B cell (primary cell): ENCODE results near the gene CTBP2. TPM values are rescaled to one million over a fixed set of nuclear protein-coding genes. Genes with fewer than 3 reads are reported as not detected.

Experiments
- ATAC-seq: fragments of 200-7000 bp; cut with Tn5 transposase; one replicate; pipeline ENCODE4 v1.10.0; 2021; ENCODE audit warnings: low read depth, mild to moderate bottlenecking, moderate number of reproducible peaks, moderate library complexity
- CTCF ChIA-PET: fragments of 350-600 bp; sonication (Branson Sonifier 250); formaldehyde crosslinking; loops from one replicate; lab custom pipeline; 2021; ENCODE audit warnings: antibody characterized with exemption, inconsistent platforms; lab: Charles Lee
- POLR2A ChIA-PET: fragments of 350-600 bp; sonication (Branson Sonifier 250); formaldehyde crosslinking; loops from one replicate; lab custom pipeline; 2021; ENCODE audit warnings: antibody characterized with exemption; lab: Charles Lee
- DNase-seq: peaks from one replicate; pipeline ENCODE4 v3.0.0; 2013
- H2AFZ ChIP-seq: 2 replicates; pipeline ENCODE4 v1.6.1; 2012; ENCODE audit warnings: mild to moderate bottlenecking, low read depth, low read length; ENCODE audit not compliant: insufficient read depth, poor library complexity, severe bottlenecking
- H3K27ac ChIP-seq, 2 donors: 1 replicate in 1 of 2; 2 replicates in 1 of 2; pipeline ENCODE4 v1.5.1; 2012 to 2013; ENCODE audit warnings: low read length in 2 of 2, mild to moderate bottlenecking in 2 of 2, moderate library complexity in 1 of 2
- H3K27me3 ChIP-seq, 4 experiments: fragments of 200-600 bp in 1 of 4; sonication (generic) in 1 of 4; replicated peaks in 1 of 4; 1 replicate in 2 of 4; 2 replicates in 2 of 4; pipeline versions ENCODE4 v1.6.1 to v1.7.0; 2013 to 2016; ENCODE audit warnings: low read length in 3 of 4, mild to moderate bottlenecking in 2 of 4, mixed read lengths in 1 of 4, moderate library complexity in 1 of 4; ENCODE audit not compliant: insufficient read depth in 4 of 4, control insufficient read depth in 3 of 4; ENCODE audit errors: control extremely low read depth in 1 of 4
- H3K36me3 ChIP-seq, 2 experiments: replicated peaks in 1 of 2; 1 replicate in 1 of 2; 2 replicates in 1 of 2; pipeline versions ENCODE4 v1.6.1 to v1.7.1; 2013; ENCODE audit warnings: low read length in 1 of 2; ENCODE audit not compliant: insufficient read depth in 2 of 2, control insufficient read depth in 1 of 2; ENCODE audit errors: control extremely low read depth in 1 of 2, extremely low read depth in 1 of 2
- H3K4me1 ChIP-seq, 2 donors: fragments of 200-600 bp in 1 of 2; sonication (generic) in 1 of 2; 1 replicate in 1 of 2; 2 replicates in 1 of 2; pipeline versions ENCODE4 v1.5.1 to v1.6.1; 2013 to 2017; ENCODE audit warnings: low read length in 2 of 2; ENCODE audit not compliant: control insufficient read depth in 2 of 2, insufficient read depth in 2 of 2
- H3K4me2 ChIP-seq: replicated peaks from 2 replicates; pipeline ENCODE3; 2012; ENCODE audit warnings: mild to moderate bottlenecking, low read depth, low read length; ENCODE audit not compliant: poor library complexity, severe bottlenecking
- H3K4me3 ChIP-seq, 5 experiments: fragments of 200-600 bp in 1 of 5; sonication (generic) in 1 of 5; 1 replicate in 3 of 5; 2 replicates in 2 of 5; pipeline versions ENCODE4 v1.5.1 to v1.7.0; 2011 to 2016; ENCODE audit warnings: low read length in 4 of 5, mild to moderate bottlenecking in 4 of 5, low read depth in 2 of 5, control low read depth in 1 of 5, moderate library complexity in 1 of 5; ENCODE audit not compliant: insufficient read depth in 1 of 5; ENCODE audit errors: control extremely low read depth in 1 of 5, extremely low read depth in 1 of 5
- H3K79me2 ChIP-seq: fragments of 200-600 bp; sonication (generic); one replicate; pipeline ENCODE4 v1.6.0; 2016; ENCODE audit warnings: low read length; ENCODE audit not compliant: control insufficient read depth, insufficient read depth
- H3K9ac ChIP-seq: fragments of 200-600 bp; sonication (generic); 2 replicates; pipeline ENCODE4 v1.6.1; 2017; ENCODE audit warnings: mild to moderate bottlenecking, low read length, moderate library complexity
- H3K9me3 ChIP-seq, 3 donors: one replicate each; pipeline versions ENCODE4 v1.6.1 to v1.7.1; 2013; ENCODE audit warnings: low read length in 2 of 3; ENCODE audit not compliant: control insufficient read depth in 2 of 3, insufficient read depth in 1 of 3; ENCODE audit errors: control extremely low read depth in 1 of 3
- H4K20me1 ChIP-seq: 2 replicates; pipeline ENCODE4 v1.6.0; 2012; ENCODE audit warnings: mild to moderate bottlenecking, low read length; ENCODE audit not compliant: insufficient read depth, control insufficient read depth, poor library complexity, severe bottlenecking
- H3K27ac Mint-ChIP-seq: one replicate; pipeline ENCODE4 v1.8.0; 2021; ENCODE audit warnings: mixed read lengths
- H3K27me3 Mint-ChIP-seq: one replicate; pipeline ENCODE4 v1.8.0; 2021; ENCODE audit warnings: mixed read lengths
- H3K4me1 Mint-ChIP-seq: one replicate; pipeline ENCODE4 v1.8.0; 2021; ENCODE audit warnings: mixed read lengths
- H3K4me3 Mint-ChIP-seq: one replicate; pipeline ENCODE4 v1.8.0; 2021; ENCODE audit warnings: mixed read lengths
- H3K9me3 Mint-ChIP-seq: one replicate; pipeline ENCODE4 v1.8.0; 2022; ENCODE audit warnings: mixed read lengths; ENCODE audit not compliant: insufficient read depth
- CTCF ChIP-seq: fragments of 200-600 bp; IDR thresholded peaks from one replicate; pipeline ENCODE4 v1.8.0; 2022; ENCODE audit warnings: antibody characterized with exemption, mild to moderate bottlenecking
- EZH2 ChIP-seq: IDR thresholded peaks from 2 replicates; pipeline ENCODE4 v1.6.1; 2012; ENCODE audit warnings: borderline replicate concordance, low read depth, mild to moderate bottlenecking, moderate library complexity, low read length; ENCODE audit not compliant: insufficient read depth, poor library complexity, severe bottlenecking
- WGBS: methylation state at CpG from one replicate; pipeline ENCODE4 v1.1.5; 2013; ENCODE audit warnings: missing lambda C conversion rate; ENCODE audit not compliant: insufficient coverage; 5-methylcytosine and 5-hydroxymethylcytosine counted together
- intact Hi-C: fragments of 100-400 bp; cut with micrococcal nuclease; formaldehyde crosslinking; loops from one replicate; pipeline ENCODE4 v1.10.0; 2022
- polyA plus RNA-seq: library from polyadenylated mRNA; depleted of rRNA; stranded (reverse); fragments of >200 nt; gene quantifications from 2 replicates; pipeline ENCODE4 v1.2.3, GENCODE V29; 2012
- total RNA-seq, 2 donors: library from RNA; stranded (reverse); fragments of 120-200 nt in 1 of 2; gene quantifications; 1 replicate in 1 of 2; 2 replicates in 1 of 2; pipeline versions ENCODE4 v1.2.3 to v1.2.4, GENCODE V29; 2013 to 2022

CTBP2 gene
- total and polyA plus RNA-seq, 2 donors (not counting 1 experiment from before 2014, with no cell fraction given) = 0.39 to 0.85 TPM

- Mint-ChIP-seq H3K4me3 (no peak overlapping the region), H3K27me3 (peaks cover 35% of the 10 kb centered on the region), H3K4me1 (no peaks in the 10 kb centered on the region), H3K9me3 (no peaks in the 10 kb centered on the region), H3K27ac (no peak overlapping the region)
- CTCF ChIA-PET = interaction anchor here (0.6 kb wide), 1 partner anchor 400 kb away, joined by 3 read pairs; no protein-coding TSS in a partner anchor
- DNase-seq (no peak), ATAC-seq (no peak)
- WGBS = 94% methylated on average over 13 of the region's 16 CpGs
- Histone ChIP-seq H2AFZ (no peak overlapping the region), H3K27ac (no peak overlapping the region), H3K4me3 (no peak overlapping the region), H3K4me2 (no peak overlapping the region), H3K79me2 (no peaks in the 10 kb centered on the region), H3K36me3 (no peaks in the 10 kb centered on the region), H3K9me3 (peaks cover 0 to 14% (median 0%) of the 10 kb centered on the region in 3 donors), H4K20me1 (no peaks in the 10 kb centered on the region), H3K27me3 (peaks cover 0 to 21% (median 6%) of the 10 kb centered on the region in 4 experiments), H3K9ac (no peak overlapping the region), H3K4me1 (peaks cover under 1 to 12% of the 10 kb centered on the region in 2 donors)
- POLR2A ChIA-PET = no interaction called here
- intact Hi-C loops = no loop called here
- TF ChIP-seq CTCF (no peak), EZH2 (no peak)
Observed at GRCh38 chr10:125165584-125166573, 5.5 kb upstream of the CTBP2 start.

- Mint-ChIP-seq H3K4me3 (no peak overlapping the region), H3K27ac (no peak overlapping the region), H3K9me3 (no peaks in the 10 kb centered on the region), H3K4me1 (no peaks in the 10 kb centered on the region), H3K27me3 (peaks cover 28% of the 10 kb centered on the region)
- H3K36me3 ChIP-seq = no peaks in the 10 kb centered on the region
- H3K9ac ChIP-seq = no peak overlapping the region
- peaks cover 0 to 20% (median 8%) of the 10 kb centered on the region in 4 experiments for H3K27me3 ChIP-seq
- no peaks in the 10 kb centered on the region for H3K79me2 ChIP-seq
- CTCF ChIA-PET = no interaction called here
- TF ChIP-seq CTCF = no peak
- TF ChIP-seq EZH2 = no peak
- intact Hi-C loops = no loop called here
- POLR2A ChIA-PET = no interaction called here
- H3K27ac ChIP-seq = no peak overlapping the region
- no peak overlapping the region for H3K4me3 ChIP-seq
- ATAC-seq (no peak), DNase-seq (no peak)
- peaks cover 0 to 14% (median 0%) of the 10 kb centered on the region in 3 donors for H3K9me3 ChIP-seq
- no peak overlapping the region for H2AFZ ChIP-seq
- 100% methylated on average over 3 of the region's 10 CpGs for WGBS
- peaks cover 3 to 13% of the 10 kb centered on the region in 2 donors for H3K4me1 ChIP-seq
- H3K4me2 ChIP-seq = no peak overlapping the region
- H4K20me1 ChIP-seq = no peaks in the 10 kb centered on the region
Observed at GRCh38 chr10:125164421-125164820, 4.1 kb upstream of the CTBP2 start.
